ENCODE results near the gene CNTN1. TPM values are rescaled to one million over a fixed set of nuclear protein-coding genes. Genes with fewer than 3 reads are reported as not detected.

CNTN1 gene
- total and polyA plus RNA-seq, 2 of the 8 experiments (the other 6 are each of a cell fraction or from before 2014, with no cell fraction given), result 7.2 to 21.8 TPM

GRCh38 chr12:40993158-40993557, 300.9 kb downstream of the CNTN1 start (continued):
- TF ChIP-seq BCL11A (IDR thresholded peaks at IDR 0.05; ENCODE audit: low read depth in 2 of 2, low read length in 2 of 2) (no peak), KDM5A (IDR thresholded peaks at IDR 0.05; ENCODE audit: low read length) (no peak), MAX (IDR thresholded peaks at IDR 0.05) (no peak), RAD21 (IDR thresholded peaks at IDR 0.05 in 1 of 2, conservative IDR thresholded peaks at IDR 0.05 in 1 of 2; ENCODE audit: low read depth in 2 of 2, low read length in 2 of 2) (no peak), EGR1 (IDR thresholded peaks at IDR 0.05; ENCODE audit: borderline replicate concordance, low read depth, low read length) (no peak), POLR2AphosphoS5 (IDR thresholded peaks at IDR 0.05; ENCODE audit: low read depth, low read length) (no peak), PHF8 (conservative IDR thresholded peaks at IDR 0.05; ENCODE audit: low read depth, low read length) (no peak), TAF7 (optimal IDR thresholded peaks at IDR 0.05; ENCODE audit: borderline replicate concordance, low read depth, low read length) (no peak), CHD1 (IDR thresholded peaks at IDR 0.05; ENCODE audit: low read depth, low read length) (no peak), NRF1 (IDR thresholded peaks at IDR 0.05; ENCODE audit: low read depth, low read length) (no peak), CHD2 (IDR thresholded peaks at IDR 0.05; ENCODE audit: low read length) (no peak), TAF1 (IDR thresholded peaks at IDR 0.05; ENCODE audit: low read depth, low read length) (no peak), CBX8 (IDR thresholded peaks at IDR 0.05; ENCODE audit: borderline replicate concordance, low read depth, low read length) (no peak), SP2 (IDR thresholded peaks at IDR 0.05; ENCODE audit: low read length) (no peak)

All from H1 (cell line).